GM23338 (cell line): ENCODE data around the gene ITGA8.

Experiments
- EZH2 ChIP-seq: fragments of 200-600 bp; sonication (generic); IDR thresholded peaks from one replicate; pipeline ENCODE4 v1.8.0; 2017; ENCODE audit warnings: antibody characterized with exemption, mild to moderate bottlenecking, low read depth; ENCODE audit not compliant: unreplicated experiment
- POLR2AphosphoS5 ChIP-seq: IDR thresholded peaks from 2 replicates; pipeline ENCODE4 v1.6.1; 2016; ENCODE audit warnings: antibody characterized with exemption, low read depth
- TF ChIP-seq, protein P1 (sequence below), 2 experiments: fragments of 200-600 bp in 1 of 2; sonication (generic) in 1 of 2; conservative IDR thresholded peaks; 2 replicates each; pipeline versions ENCODE4 v1.5.1 to v1.6.1; 2016 to 2017; ENCODE audit warnings: antibody characterized with exemption in 2 of 2, low read depth in 2 of 2, mild to moderate bottlenecking in 2 of 2, moderate library complexity in 1 of 2

- TF ChIP-seq EZH2 (no peak), POLR2AphosphoS5 (no peak)
- TF ChIP-seq, protein P1, sequence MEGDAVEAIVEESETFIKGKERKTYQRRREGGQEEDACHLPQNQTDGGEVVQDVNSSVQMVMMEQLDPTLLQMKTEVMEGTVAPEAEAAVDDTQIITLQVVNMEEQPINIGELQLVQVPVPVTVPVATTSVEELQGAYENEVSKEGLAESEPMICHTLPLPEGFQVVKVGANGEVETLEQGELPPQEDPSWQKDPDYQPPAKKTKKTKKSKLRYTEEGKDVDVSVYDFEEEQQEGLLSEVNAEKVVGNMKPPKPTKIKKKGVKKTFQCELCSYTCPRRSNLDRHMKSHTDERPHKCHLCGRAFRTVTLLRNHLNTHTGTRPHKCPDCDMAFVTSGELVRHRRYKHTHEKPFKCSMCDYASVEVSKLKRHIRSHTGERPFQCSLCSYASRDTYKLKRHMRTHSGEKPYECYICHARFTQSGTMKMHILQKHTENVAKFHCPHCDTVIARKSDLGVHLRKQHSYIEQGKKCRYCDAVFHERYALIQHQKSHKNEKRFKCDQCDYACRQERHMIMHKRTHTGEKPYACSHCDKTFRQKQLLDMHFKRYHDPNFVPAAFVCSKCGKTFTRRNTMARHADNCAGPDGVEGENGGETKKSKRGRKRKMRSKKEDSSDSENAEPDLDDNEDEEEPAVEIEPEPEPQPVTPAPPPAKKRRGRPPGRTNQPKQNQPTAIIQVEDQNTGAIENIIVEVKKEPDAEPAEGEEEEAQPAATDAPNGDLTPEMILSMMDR (conservative IDR thresholded peaks at IDR 0.05; ENCODE audit: low read depth in 2 of 2), result no peak
Measured at GRCh38 chr10:15627617-15628196, 92.0 kb downstream of the ITGA8 start.
